Testis (tissue), 3 donors: Measurements from ENCODE around the gene SEPSECS. TPM values are rescaled to one million over a fixed set of nuclear protein-coding genes. Genes with fewer than 3 reads are reported as not detected.

Experiments
- DNase-seq: peaks from one replicate; pipeline ENCODE4 v3.0.0-alpha.2; 2019
- H3K27ac ChIP-seq, 2 donors: fragments of 200-600 bp; sonication (generic); one replicate each; pipeline ENCODE4 v1.5.1; 2019
- H3K27me3 ChIP-seq: fragments of 200-600 bp; sonication (generic); one replicate; pipeline ENCODE4 v1.5.1; 2019
- H3K36me3 ChIP-seq: fragments of 200-600 bp; sonication (generic); one replicate; pipeline ENCODE4 v1.5.1; 2017; ENCODE audit warnings: low read depth; ENCODE audit errors: missing control alignments
- H3K4me1 ChIP-seq: fragments of 200-600 bp; sonication (generic); one replicate; pipeline ENCODE4 v1.5.1; 2019
- H3K4me3 ChIP-seq, 2 donors: fragments of 200-600 bp; sonication (generic); one replicate each; pipeline ENCODE4 v1.5.1; 2017 to 2019
- H3K9me3 ChIP-seq: fragments of 200-600 bp; sonication (generic); one replicate; pipeline ENCODE4 v1.5.1; 2017
- CTCF ChIP-seq, 3 experiments: fragments of 450-650 bp in 2 of 3; fragments of 200-600 bp in 1 of 3; sonication (generic) in 1 of 3; IDR thresholded peaks; one replicate each; pipeline ENCODE4 v1.5.1; 2016 to 2019; ENCODE audit warnings: antibody characterized with exemption in 3 of 3, mild to moderate bottlenecking in 2 of 3, moderate library complexity in 1 of 3
- POLR2A ChIP-seq: fragments of 450-650 bp; IDR thresholded peaks from one replicate; pipeline ENCODE4 v1.6.1; 2017; ENCODE audit warnings: antibody characterized with exemption, mild to moderate bottlenecking, moderate library complexity
- WGBS, 2 donors: methylation state at CpG; one replicate each; pipeline ENCODE4 v1.1.5; 2018; 5-methylcytosine and 5-hydroxymethylcytosine counted together
- intact Hi-C: fragments of 100-400 bp; cut with DNase I; formaldehyde crosslinking; loops from one replicate; pipeline ENCODE4 v1.15.1; 2023; ENCODE audit warnings: low total_unique reads
- polyA plus RNA-seq: library from polyadenylated mRNA; stranded (reverse); fragments of 350-450 nt; fragmentation: Illumina TruSeq; extraction: RNeasy Lipid Tissue Mini Kit (QIAGEN cat#74804); gene quantifications from one replicate; pipeline ENCODE4 v1.2.3, GENCODE V29; 2014; ENCODE audit warnings: low read depth, low replicate concordance; ENCODE audit not compliant: insufficient read depth
- total RNA-seq, 2 donors: library from RNA; depleted of rRNA; stranded (reverse); fragments of >200 nt; gene quantifications; one replicate each; pipeline ENCODE4 v1.2.3, GENCODE V29; 2016

SEPSECS gene
- total and polyA plus RNA-seq, 3 donors from 2014 or later: 12.7 to 18.3 (median 18.2) TPM

- Histone ChIP-seq H3K4me3 (no peak overlapping the region), H3K27me3 (no peaks in the 10 kb centered on the region), H3K4me1 (peaks cover 8% of the 10 kb centered on the region), H3K36me3 (no peaks in the 10 kb centered on the region), H3K27ac (no peak overlapping the region), H3K9me3 (no peaks in the 10 kb centered on the region)
- DNase-seq: no peak
- WGBS, 2 donors: 87 to 89% methylated on average over 7 to 8 of the region's 8 CpGs
- intact Hi-C loops: no loop called here
- TF ChIP-seq CTCF (IDR thresholded peaks at IDR 0.05) (no peak), POLR2A (no peak)
These were observed 49.5 kb downstream of the SEPSECS start for GRCh38 chr4:25110527-25111329.

GRCh38 chr4:25109511-25109910, 50.7 kb downstream of the SEPSECS start:
- Histone ChIP-seq H3K27me3 (no peaks in the 10 kb centered on the region), H3K27ac (no peak overlapping the region), H3K4me1 (peaks cover 15% of the 10 kb centered on the region), H3K4me3 (no peak overlapping the region), H3K9me3 (no peaks in the 10 kb centered on the region), H3K36me3 (no peaks in the 10 kb centered on the region)
- 97 to 98% methylated on average over 4 of the region's 4 CpGs for WGBS, 2 donors
- intact Hi-C loops: no loop called here
- no peak for TF ChIP-seq POLR2A
- no peak for TF ChIP-seq CTCF (IDR thresholded peaks at IDR 0.05)
- no peak for DNase-seq

GRCh38 chr4:25108556-25108955, 51.7 kb downstream of the SEPSECS start:
- H3K27me3 ChIP-seq: no peaks in the 10 kb centered on the region
- no peak overlapping the region for H3K27ac ChIP-seq
- 95 to 96% methylated on average over 3 to 4 of the region's 4 CpGs for WGBS, 2 donors
- no peaks in the 10 kb centered on the region for H3K36me3 ChIP-seq
- no peaks in the 10 kb centered on the region for H3K9me3 ChIP-seq
- DNase-seq: no peak
- intact Hi-C loops: no loop called here
- H3K4me1 ChIP-seq: peaks cover 22% of the 10 kb centered on the region
- no peak overlapping the region for H3K4me3 ChIP-seq
- no peak for TF ChIP-seq POLR2A
- TF ChIP-seq CTCF (IDR thresholded peaks at IDR 0.05): no peak

GRCh38 chr4:25107827-25108516, 52.3 kb downstream of the SEPSECS start:
- Histone ChIP-seq H3K9me3 (no peaks in the 10 kb centered on the region), H3K27ac (no peak overlapping the region), H3K4me3 (no peak overlapping the region), H3K36me3 (no peaks in the 10 kb centered on the region), H3K27me3 (no peaks in the 10 kb centered on the region), H3K4me1 (peaks cover 27% of the 10 kb centered on the region)
- TF ChIP-seq POLR2A: no peak
- no peak for TF ChIP-seq CTCF (IDR thresholded peaks at IDR 0.05)
- intact Hi-C loops: no loop called here
- no peak for DNase-seq
- 66 to 75% methylated on average over 6 of the region's 6 CpGs for WGBS, 2 donors
